ENCODE measurements around the gene LRBA.
"Not testable (repeated sequence)": the region's sequence is repeated elsewhere in the genome, so short reads cannot be mapped to it uniquely, and the experiment has no call there.

Gene LRBA

DNA sequence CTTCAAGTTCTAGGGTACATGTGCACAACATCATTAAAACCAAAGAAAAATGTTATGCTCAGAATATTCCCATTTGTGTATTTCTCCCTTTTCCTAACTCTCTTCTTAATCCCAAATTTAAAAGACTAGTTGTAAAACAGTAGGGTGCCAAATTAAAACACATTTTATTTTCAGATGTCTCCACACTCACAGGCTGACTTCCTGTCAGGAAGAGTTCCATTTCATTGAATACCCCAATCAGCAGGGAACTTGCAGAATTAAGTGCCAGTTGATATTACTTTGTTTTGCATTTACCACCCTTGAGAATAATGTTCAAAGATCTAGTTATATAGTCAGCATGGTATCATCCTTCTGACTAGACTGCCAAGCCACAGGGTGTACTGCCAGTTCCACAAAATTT is 225.2 kb downstream of the LRBA start:
- no peak for DNase-seq

DNA sequence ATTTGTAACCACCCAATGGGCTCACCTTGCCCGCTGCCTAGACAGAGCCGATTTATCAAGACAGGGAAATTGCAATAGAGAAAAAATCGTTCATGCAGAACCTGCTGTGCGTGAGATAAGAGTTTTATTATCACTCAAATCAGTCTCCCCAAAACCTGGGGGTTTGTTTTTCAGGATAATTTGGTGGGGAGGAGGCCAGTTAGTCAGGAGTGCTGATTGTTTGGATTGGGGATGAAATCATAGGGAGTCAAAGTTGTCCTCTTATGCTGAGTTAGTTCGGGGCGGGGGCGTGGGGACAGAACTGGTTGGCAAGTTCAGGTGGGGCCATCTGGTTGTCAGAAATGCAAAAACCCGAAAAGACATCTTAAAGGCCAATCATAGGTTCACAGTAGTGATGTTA is 230.1 kb downstream of the LRBA start:
- no peak for DNase-seq

DNA sequence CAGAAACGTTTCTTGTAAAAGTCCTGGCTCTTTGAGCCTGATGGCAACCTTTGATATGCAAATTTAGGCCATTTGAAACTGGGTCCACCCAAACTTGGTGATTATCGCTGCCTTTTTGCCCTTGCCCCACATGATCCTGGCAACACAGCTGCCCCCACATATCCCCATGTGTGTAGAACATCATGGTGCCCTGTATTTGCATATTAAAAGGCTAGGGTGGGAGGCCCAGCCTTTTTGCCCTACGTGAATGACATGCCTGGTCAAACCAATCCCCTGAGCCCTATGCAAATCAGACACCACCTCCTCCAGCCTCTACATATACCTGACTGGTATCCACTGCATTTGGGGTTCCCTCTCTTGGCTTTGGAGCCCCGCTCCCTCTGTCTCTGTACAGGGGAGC is 230.8 kb downstream of the LRBA start:
- no peak for DNase-seq

DNA sequence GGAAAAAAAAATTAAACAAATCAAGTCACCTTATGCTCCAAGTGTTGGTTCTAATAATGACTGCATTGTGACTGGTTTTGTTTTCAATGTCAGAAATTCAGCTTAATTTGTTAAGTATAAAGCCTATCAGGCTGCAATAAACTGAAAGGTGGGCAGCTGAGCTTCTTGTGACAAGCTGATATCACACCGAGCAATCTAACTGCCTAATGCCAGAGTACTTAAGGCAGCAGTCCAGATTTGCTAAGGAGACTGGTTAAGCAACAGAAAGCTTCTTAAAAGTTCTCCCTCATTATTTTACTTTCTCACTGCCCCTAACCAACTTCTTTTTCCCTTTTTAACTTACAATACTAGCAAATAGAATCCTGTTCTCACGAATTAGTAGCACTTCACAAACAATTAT is 232.2 kb downstream of the LRBA start:
- DNase-seq, result no peak

DNA sequence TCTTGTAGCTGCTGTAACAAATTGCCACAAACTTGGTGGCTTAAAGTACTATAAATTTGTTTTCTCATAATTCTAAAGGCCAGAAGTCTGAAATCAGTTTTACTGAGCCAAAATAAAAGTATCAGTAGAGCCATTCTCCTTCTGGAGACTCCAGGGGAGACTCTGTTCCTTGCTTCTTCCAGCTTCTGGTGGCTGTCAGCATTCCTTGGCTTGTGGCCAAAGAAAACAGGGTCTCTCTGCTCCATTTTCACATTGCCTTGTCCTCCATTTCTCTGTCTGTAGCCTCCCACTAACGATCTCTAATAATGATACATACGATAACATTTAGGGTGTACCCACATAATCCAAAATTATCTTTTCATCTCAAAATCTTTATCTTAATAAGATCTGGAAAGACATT is 232.8 kb downstream of the LRBA start:
- no peak for DNase-seq

DNA sequence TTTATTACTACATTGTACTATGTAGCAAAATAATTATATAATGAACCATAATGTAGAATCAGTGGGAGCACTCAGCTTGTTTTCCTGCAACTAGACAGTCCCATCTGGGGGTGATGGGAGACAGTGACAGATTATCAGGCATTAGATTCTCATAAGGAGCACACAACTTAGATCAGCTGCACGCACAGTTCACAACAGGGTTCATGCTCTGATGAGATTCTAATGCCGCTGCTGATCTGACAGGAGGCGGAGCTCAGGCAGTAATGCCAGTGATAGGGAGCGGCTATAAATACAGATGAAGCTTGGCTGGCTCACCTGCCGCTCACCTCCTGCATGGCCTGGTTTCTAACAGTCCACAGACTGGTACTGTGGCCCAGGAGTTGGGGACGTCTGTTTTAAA is 233.9 kb downstream of the LRBA start:
- DNase-seq, result no peak

DNA sequence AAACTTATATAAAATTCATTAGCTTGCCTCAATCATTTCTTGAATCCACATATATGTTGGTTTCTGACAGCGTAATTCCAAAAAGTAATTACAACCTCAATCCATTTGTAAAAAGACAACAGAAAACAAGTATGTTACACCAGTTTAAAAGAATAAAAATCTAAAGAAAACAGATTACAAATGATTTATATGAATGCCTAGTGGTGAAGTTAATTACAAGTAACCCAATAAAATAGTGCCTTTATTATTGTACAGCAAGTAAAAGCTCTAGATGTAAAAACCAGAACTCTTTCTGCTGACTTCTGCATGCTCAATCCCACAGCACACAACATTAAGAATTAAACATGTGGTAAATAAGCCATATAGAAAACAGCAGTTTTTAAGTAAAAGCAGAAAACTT is 235.4 kb downstream of the LRBA start:
- no peak for DNase-seq

DNA sequence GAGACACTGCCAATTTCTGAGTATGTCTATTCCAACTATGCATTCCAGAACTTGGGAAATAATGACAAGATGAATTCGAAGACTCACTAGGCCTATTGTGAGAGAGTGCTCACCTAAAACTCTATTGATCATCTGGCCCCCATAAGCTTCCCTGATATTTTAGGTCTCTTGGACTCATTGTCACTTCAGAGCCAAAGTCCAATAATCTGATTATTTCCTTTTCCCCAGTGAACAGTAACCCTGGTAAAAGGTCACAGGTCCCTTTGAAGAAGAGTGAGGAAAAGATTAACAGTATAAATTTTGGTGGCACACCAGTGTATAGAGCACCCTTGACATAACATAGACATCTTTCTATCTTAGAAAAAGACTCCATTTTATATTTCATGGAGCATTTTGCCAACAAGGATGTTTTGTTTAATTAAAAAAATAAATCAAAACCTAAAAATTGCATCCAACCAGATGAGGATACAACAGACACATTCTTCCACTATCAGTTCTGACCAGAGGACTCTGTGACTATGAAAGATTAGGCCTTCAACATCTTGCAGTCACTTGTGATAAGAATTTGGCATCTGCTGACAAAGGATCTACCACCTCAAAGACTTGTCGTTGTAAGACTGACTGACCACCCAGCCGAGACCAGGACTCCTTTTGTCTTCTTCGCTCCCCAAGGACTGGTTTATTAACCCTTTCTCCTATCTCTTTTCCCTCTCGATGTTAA is 241.2 kb downstream of the LRBA start:
- no peak for DNase-seq

DNA sequence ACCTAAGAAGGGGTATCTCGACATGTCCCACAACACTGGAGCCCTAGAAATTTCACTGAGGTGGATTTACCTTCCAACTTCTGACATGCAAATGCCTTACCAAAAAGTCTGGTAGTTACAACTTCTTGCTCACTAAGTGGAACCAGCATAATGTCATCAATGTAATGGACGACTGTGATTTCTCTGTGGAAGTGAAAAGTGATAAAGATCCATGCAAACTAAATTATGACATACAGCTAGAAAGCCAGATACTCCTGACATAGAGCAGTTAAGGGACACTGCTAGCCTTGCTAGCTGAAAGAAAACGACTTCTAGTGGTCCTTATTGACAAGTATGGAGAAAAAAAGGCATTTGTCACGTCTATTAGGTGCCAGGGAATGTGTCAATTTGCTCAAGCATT is 242.1 kb downstream of the LRBA start:
- no peak for DNase-seq

DNA sequence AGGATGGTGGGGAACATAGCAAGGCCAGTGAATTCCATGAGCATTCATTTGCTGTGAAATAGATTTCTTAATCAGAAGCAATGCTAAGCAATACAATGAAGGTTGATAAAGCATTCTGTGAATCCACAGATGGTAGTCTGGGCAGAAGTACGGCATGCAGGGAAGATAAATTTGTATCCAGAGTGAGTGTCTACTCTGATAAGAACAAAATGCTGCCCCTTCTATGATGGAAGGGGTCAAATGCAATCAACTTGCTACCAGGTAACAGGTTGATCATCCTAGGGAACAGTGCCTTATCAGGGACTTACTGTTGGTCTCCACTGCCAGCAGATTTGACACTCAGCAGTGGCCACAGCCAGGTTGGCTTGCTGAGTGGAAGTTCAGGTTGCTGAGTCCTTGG is 243.7 kb downstream of the LRBA start:
- no peak for DNase-seq

DNA sequence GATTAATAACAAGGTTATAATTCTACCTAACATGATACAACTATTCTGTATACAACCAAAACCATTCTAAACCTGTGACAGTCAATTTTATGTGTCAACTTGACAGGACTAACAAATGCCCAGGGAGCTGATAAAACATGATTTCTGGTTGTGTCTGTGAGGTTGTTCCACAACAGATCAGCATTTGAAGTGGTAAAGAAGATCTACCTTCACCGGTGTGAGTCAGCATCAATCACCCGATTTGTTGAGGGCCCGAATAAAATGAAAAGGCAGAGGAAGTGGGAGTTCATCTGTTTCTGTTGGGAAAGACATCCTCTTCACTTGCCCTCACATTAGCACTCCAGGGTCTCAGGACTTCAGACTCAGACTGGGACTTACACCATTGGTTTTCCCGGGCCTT is 245.2 kb downstream of the LRBA start:
- DNase-seq, result no peak

DNA sequence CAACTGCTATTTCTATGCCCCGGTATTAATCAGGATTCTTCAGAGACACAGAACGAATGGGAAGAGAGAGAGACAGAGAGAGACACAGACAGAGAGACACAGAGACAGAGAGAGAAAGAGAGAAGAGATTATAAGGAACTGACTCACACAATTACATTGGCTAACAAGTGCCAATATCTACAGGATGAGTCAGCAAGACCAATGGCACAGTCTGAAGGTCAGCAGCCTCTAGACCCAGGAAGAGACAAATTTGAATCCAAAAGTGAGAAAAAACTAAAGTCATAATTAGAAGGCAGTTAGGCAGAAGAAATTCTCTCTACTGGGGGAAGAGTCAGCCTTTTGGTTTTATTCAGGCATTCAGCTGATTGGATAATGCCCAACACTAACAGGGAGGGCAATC is 245.8 kb downstream of the LRBA start:
- DNase-seq, result peak; percentile 13

DNA sequence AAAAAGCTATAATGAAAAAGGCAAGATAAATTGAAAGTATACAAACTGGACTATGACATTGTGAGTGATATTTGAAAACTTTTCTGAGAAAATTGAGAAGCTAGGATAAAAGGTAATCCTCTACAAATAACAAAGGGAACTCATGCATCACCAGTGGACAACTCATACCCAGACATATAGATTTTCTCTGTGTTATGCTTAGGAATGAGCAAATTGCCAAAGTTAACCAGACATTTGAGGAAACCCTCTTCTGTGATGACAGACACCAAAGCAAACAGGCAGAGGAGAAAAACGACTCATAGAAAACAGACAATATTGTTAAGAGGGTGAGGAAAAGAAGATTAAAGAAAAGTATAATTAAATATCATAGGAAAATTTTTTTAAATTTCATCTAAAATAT is 246.6 kb downstream of the LRBA start:
- DNase-seq, result no peak

DNA sequence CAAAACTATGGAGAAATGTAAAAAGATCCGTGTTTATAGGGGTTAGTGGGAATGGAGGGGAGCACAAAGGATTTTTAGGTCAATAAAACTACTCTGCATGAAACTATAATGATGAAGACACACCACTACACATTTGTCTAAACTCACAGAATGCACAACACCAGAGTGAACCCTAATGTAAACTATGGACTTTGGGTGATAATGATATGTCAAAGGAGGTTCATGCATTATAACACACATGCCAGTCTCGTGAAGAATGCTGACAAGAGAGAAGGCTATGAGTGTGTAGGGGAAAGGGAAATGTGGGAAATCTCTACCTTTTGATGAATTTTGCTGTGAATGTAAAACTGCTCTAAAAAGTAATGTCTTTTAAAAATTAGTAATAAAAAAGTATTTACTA is 249.9 kb downstream of the LRBA start:
- DNase-seq, result no peak

DNA sequence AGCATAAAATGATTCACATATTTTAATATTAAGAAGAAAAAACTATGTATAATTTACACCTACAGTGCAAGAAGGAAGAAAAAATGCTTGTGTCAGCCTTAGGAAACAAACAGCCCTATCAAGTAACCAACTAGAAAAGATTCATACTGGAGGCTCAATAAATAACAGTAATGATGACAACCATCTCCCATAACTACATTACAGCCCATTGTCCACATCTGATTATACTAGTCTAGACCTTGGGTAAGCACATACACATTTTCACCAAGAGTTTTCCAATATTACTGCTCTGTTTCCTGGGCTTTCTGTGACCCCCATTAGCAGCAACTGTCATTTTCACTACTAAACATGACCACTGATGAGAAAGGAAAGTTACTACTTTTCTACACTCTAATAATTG is 263.4 kb downstream of the LRBA start:
- DNase-seq, result no peak

DNA sequence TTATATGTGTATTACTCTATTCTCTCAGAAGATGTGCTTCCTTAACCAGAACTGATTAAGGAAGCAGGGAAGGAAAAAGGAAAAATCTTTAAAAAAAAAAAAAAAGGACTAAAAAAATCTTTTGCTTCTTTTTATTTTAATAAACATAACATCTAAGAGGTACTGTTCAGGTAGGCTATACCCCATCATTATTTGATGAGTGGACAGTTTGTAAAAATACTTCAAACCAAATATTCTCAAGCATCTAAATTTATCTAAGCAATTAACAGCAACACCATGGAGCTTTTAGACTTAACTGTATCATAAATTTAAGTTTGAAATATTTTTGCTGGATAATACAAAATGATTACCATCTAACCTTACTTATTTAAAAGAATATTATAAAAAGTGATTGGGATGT is 264.3 kb downstream of the LRBA start:
- DNase-seq, result no peak

DNA sequence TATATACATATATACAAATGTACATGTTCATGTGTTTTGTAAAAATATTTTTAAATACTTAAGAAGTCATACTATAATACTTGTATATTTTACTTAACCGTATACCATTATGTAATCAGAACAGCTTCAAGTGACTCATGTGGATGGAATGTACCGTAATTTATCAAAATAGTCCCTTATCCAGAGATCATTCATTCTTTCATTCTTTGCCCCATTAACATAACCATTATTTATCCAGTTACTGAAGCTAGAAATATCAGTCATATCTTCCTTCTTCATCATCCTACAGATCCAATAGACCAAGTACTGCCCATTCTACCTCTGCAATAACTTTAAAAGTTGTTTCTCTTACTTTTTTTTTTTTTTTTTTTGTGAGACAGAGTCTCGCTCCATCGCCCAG is 268.9 kb downstream of the LRBA start:
- DNase-seq, result no peak

DNA sequence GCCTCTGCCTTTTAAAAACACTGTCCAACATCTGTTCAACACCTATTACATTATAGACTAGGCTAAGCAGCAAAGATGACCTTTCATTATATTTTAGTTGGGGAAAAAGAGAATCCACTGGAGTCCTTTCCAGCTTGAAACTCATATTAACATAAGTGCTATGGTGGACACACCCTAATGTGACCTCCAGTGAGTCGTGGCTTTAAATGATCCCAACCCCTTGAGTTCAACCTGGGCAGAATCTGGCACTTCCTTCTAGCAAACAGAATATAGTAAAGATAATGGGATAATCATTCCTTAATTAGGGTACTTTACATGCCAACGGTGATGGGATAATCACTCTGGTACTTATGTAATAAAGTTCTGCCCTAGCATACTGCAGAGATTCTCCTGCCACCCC is 270.5 kb downstream of the LRBA start:
- DNase-seq, result no peak

DNA sequence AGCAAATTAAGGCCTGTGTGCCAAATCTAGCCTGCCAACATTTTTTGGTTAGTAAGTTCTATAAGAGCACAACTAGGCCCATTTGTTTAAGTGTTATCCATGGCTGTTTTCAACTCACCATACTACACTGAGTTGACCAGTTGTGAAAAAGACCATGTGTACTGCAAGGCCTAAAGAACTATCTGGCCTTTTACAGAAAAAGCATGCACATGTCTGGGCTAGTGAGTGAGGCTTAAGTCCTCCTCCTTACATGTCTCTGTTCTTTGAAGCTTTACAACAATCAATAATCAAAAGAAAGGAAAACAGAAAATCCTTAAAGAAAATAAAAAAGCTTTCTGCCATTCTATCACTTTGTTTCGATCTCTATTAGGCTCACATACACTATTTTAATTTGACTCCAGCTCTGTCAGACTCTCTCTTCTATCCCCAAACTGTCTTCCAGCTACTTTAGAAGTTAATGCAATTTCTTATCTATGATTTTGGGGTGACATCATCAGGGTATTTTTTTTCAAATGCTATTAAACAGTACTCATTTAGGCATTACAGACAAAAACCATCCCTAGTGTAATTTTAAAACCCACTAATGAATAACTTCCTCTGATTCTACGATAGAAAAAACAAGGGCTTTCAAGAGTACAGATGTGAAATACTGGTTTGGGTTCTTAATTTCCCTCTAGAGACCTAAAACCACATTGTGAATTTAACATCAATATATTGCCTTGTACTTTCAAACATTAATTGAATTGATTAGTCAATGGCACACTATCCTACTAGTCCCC is 271.3 kb downstream of the LRBA start:
- DNase-seq, result no peak

DNA sequence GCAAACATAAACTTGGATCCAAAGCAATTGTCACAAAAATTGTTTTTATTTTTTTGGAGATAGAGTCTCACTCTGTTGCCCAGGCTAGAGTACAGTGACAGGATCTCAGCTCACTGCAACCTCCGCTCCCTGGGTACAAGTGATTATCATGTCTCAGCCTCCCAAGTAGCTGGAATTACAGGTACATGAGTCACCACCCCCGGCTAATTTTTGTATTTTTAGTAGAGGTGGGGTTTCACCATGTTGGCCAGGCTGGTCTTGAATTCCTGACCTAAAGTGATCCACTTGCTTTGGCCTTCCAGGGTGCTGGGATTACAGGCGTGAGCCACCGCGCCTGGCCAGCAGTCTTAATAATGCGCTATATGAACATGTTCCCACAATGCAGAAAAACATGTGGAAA is 272.2 kb downstream of the LRBA start:
- not testable (repeated sequence) for DNase-seq

DNA sequence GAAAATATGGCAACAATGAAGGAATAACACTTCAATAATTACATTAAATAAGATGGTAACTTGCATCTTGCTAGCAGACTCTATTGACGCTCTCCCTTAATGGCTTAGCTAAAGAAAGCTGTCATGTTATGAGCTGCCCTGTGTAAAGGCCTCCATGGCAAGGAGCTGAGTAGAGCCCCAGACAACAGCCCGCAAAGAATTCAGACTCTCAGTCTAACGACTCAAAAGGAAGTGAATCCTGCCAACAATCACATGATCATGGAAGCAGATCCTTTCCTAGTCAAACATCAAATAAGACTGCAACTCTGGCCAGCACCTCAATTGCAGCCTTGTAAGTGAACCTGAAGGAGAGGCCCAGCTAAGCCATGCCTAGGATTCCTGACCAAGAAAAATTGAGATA is 275.5 kb downstream of the LRBA start:
- no peak for DNase-seq

DNA sequence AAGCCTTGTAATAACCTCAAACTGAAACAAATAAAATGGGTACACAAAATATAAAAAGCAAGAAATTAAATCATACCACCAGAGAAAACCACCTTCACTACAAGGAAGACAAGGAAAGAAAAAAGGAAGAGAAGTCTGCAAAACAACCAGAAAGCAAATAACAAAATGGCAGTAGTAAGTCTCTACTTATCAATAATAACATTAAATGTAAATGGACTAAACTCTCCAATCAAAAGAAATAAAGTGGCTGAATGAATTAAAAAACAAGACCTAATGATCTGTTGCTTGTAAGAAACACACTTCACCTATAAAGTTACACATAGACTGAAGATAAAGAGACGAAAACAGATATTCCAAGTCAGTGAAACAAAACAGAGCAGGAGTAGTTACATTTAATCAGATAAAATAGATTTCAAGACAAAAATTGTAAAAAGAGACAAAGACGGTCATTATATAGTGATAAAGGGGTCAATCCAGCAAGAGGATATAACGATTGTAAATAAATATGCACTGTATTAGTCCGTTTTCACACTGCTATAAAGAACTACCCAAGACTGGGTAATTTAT is 289.0 kb downstream of the LRBA start:
- no peak for DNase-seq

DNA sequence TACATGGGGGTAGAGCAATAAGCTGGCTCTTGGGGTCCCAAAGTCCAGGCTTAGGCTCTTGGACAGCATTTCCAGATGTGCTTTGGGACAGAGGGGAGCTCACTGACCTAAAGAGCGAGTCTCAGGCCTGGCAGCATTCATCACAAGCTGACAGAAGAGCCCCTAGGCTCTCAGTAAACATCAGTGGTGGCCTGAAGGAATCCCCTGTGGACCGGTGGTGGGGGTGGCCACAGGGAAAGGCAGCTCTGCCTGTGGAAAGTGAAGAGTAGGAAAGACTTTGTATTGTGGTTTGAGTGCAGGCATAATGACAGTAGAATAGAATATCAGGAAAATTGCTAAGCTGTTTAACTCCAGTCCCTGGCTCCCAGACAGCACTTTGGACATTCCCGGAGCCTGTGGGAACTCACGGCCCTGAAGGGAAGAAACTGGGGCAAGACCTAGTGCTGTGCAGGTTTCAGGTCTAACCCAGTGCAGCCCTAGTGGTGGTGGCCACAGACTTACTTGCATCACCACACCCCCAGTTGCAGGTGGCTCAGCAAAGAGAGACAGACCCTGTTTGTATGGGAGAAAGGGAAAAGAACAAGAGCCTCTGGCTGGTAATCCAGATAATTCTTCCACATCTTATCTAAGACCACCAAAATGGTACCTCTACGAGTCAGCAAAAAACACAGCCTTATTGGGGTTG is 291.2 kb downstream of the LRBA start:
- no peak for DNase-seq

DNA sequence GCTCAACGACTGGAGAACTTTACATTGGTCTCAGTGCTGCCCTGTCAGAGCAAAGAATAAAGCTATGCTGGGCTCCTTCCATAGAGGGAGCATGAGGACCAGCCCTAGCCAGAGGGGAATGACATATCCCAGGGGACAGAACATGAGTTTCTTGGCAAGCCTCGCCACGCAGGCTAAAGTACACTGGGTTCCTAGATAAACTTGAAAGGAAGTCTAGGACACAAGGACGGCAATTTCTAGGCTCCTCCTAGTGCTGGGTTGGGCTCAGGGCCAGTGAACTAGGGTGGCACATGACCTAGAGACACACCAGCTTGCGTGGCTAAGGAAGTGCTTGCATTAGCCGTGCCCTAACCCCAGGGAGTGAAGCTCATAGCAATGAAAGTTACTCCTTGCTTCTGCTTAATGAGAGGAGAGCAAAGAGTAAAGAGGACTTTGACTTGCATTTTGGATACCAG is 292.1 kb downstream of the LRBA start:
- DNase-seq, result no peak
